ENCODE results near the gene DDOST.

Gene DDOST

GRCh38 chr1:20661207-20662109, at the start of gene DDOST:
Gene DDOST, minus strand, starts transcription at chr1:20661369. Its CDS starts 19 bp downstream, at chr1:20661350.
- DNase-seq: peak; percentile 97 to 98

GRCh38 chr1:20710469-20711284, 49.5 kb upstream of the DDOST start:
- no peak for DNase-seq

GRCh38 chr1:20709868-20710267, 48.7 kb upstream of the DDOST start:
- DNase-seq: no peak

- DNase-seq: no peak
Measured at GRCh38 chr1:20708891-20709290, 47.7 kb upstream of the DDOST start.

- no peak for DNase-seq
Measured at GRCh38 chr1:20708057-20708456, 46.9 kb upstream of the DDOST start.

GRCh38 chr1:20706841-20707240, 45.7 kb upstream of the DDOST start:
- DNase-seq: no peak

- no peak for DNase-seq
Measured at GRCh38 chr1:20705203-20705755, 44.1 kb upstream of the DDOST start.

- no peak for DNase-seq
Measured at GRCh38 chr1:20704390-20705202, 43.4 kb upstream of the DDOST start.

GRCh38 chr1:20703124-20703756, 42.1 kb upstream of the DDOST start:
- no peak for DNase-seq

- no peak for DNase-seq
Measured at GRCh38 chr1:20702416-20702815, 41.2 kb upstream of the DDOST start.

- no peak for DNase-seq
Measured at GRCh38 chr1:20701847-20702246, 40.7 kb upstream of the DDOST start.

- no peak for DNase-seq
Measured at GRCh38 chr1:20701446-20701845, 40.3 kb upstream of the DDOST start.

GRCh38 chr1:20700636-20701215, 39.6 kb upstream of the DDOST start:
- no peak for DNase-seq

GRCh38 chr1:20699558-20699957, 38.4 kb upstream of the DDOST start:
- no peak for DNase-seq

GRCh38 chr1:20698195-20698910, 37.2 kb upstream of the DDOST start:
- no peak for DNase-seq

GRCh38 chr1:20697563-20697962, 36.4 kb upstream of the DDOST start:
- DNase-seq: no peak

- peak; percentile 67 to 71 for DNase-seq
Measured at GRCh38 chr1:20696397-20697333, 35.5 kb upstream of the DDOST start.

- no peak for DNase-seq
Measured at GRCh38 chr1:20695515-20695914, 34.3 kb upstream of the DDOST start.

GRCh38 chr1:20693623-20694022, 32.5 kb upstream of the DDOST start:
- no peak for DNase-seq

GRCh38 chr1:20691872-20692271, 30.7 kb upstream of the DDOST start:
- DNase-seq: no peak

Measured in hippocampal formation (tissue), 2 donors.